H1 (cell line): ENCODE data around the gene RBMS1. TPM values are rescaled to one million over a fixed set of nuclear protein-coding genes. Genes with fewer than 3 reads are reported as not detected.

ENCODE experiments used
- CTCF ChIA-PET: fragments of 300-600 bp; sonication (Branson Sonifier 250); formaldehyde crosslinking; loops from one replicate; lab custom pipeline; 2021; ENCODE audit not compliant: partially characterized antibody; lab: Charles Lee
- POLR2A ChIA-PET: fragments of 300-600 bp; sonication (Branson Sonifier 250); formaldehyde crosslinking; loops from one replicate; lab custom pipeline; 2021; ENCODE audit warnings: inconsistent platforms; ENCODE audit not compliant: partially characterized antibody; lab: Charles Lee
- DNase-seq, 2 experiments: peaks; one replicate each; pipeline versions ENCODE4 v3.0.0 to v3.0.0-alpha.2; 2010 to 2022; ENCODE audit warnings: low spot score in 2 of 2, low read depth in 1 of 2, mixed read lengths in 1 of 2
- FAIRE-seq: peaks from 2 replicates; lab custom pipeline; 2011; peaks lifted over from hg19 to GRCh38; lab: Jason Lieb, UNC
- H2AFZ ChIP-seq: 2 replicates; pipeline ENCODE4 v1.8.1; 2012; ENCODE audit warnings: low read length, inconsistent platforms
- H2AK5ac ChIP-seq: 2 replicates; pipeline ENCODE4 v1.6.1; 2013; ENCODE audit warnings: low read depth, low read length
- H2BK120ac ChIP-seq: replicated peaks from 2 replicates; pipeline ENCODE3; 2013; ENCODE audit warnings: low read depth, low read length, inconsistent platforms
- H2BK12ac ChIP-seq: 2 replicates; pipeline ENCODE4 v1.6.1; 2013; ENCODE audit warnings: low read depth, low read length
- H2BK15ac ChIP-seq: 2 replicates; pipeline ENCODE4 v1.6.1; 2013; ENCODE audit warnings: low read length
- H2BK20ac ChIP-seq: 2 replicates; pipeline ENCODE4 v1.6.1; 2013; ENCODE audit warnings: low read length
- H2BK5ac ChIP-seq: 2 replicates; pipeline ENCODE4 v1.6.1; 2013; ENCODE audit warnings: low read depth, low read length
- H3K14ac ChIP-seq: 2 replicates; pipeline ENCODE4 v1.6.1; 2013; ENCODE audit warnings: inconsistent platforms; ENCODE audit not compliant: insufficient read length
- H3K18ac ChIP-seq: 2 replicates; pipeline ENCODE4 v1.6.1; 2013; ENCODE audit warnings: low read length; ENCODE audit errors: extremely low read depth
- H3K23ac ChIP-seq: 2 replicates; pipeline ENCODE4 v1.6.1; 2013; ENCODE audit warnings: inconsistent platforms; ENCODE audit not compliant: insufficient read length
- H3K23me2 ChIP-seq: 2 replicates; pipeline ENCODE4 v1.6.1; 2013; ENCODE audit warnings: low read depth, low read length
- H3K27ac ChIP-seq: 2 replicates; pipeline ENCODE4 v1.6.1; 2011; ENCODE audit warnings: low read depth, low read length, inconsistent platforms
- H3K27me3 ChIP-seq, 4 experiments: replicated peaks in 1 of 4; 1 replicate in 1 of 4; 2 replicates in 3 of 4; pipeline versions ENCODE4 v1.6.1 to v1.8.1; 2011 to 2013; ENCODE audit warnings: low read length in 3 of 4, mild to moderate bottlenecking in 3 of 4, inconsistent platforms in 2 of 4, mixed read lengths in 2 of 4, moderate library complexity in 1 of 4; ENCODE audit not compliant: control insufficient read depth in 3 of 4, insufficient read depth in 3 of 4; ENCODE audit errors: extremely low read depth in 1 of 4
- H3K36me3 ChIP-seq, 4 experiments: 2 replicates each; pipeline versions ENCODE4 v1.6.1 to v1.8.1; 2011 to 2013; ENCODE audit warnings: mild to moderate bottlenecking in 4 of 4, low read length in 3 of 4, moderate library complexity in 2 of 4, control low read depth in 1 of 4, inconsistent platforms in 1 of 4; ENCODE audit not compliant: insufficient read depth in 4 of 4, control insufficient read depth in 2 of 4
- H3K4ac ChIP-seq: replicated peaks from 2 replicates; pipeline ENCODE3; 2013; ENCODE audit warnings: low read length, low read depth, mixed read lengths, inconsistent platforms; ENCODE audit not compliant: insufficient read length
- H3K4me1 ChIP-seq, 4 experiments: replicated peaks in 1 of 4; 1 replicate in 1 of 4; 2 replicates in 3 of 4; pipeline versions ENCODE4 v1.6.1 to v1.8.1; 2011 to 2013; ENCODE audit warnings: low read length in 3 of 4, inconsistent platforms in 2 of 4, mixed read lengths in 1 of 4; ENCODE audit not compliant: insufficient read depth in 4 of 4, control insufficient read depth in 3 of 4
- H3K4me2 ChIP-seq, 2 experiments: 2 replicates each; pipeline versions ENCODE4 v1.6.1 to v1.8.1; 2011 to 2013; ENCODE audit warnings: low read depth in 2 of 2, low read length in 2 of 2, control low read depth in 1 of 2, inconsistent platforms in 1 of 2, mild to moderate bottlenecking in 1 of 2; ENCODE audit not compliant: insufficient read depth in 1 of 2
- H3K4me3 ChIP-seq, 4 experiments: fragments of 200-600, 300-600 bp in 1 of 4; sonication (generic), shearing (Covaris generic), sonication (Bioruptor Twin) in 1 of 4; 2 replicates each; pipeline versions ENCODE4 v1.5.1 to v1.8.1; 2011 to 2016; ENCODE audit warnings: low read length in 4 of 4, low read depth in 3 of 4, control low read depth in 2 of 4, inconsistent platforms in 2 of 4, mild to moderate bottlenecking in 2 of 4, mixed read lengths in 1 of 4, moderate library complexity in 1 of 4; ENCODE audit not compliant: insufficient read depth in 2 of 4; ENCODE audit errors: extremely low read depth in 1 of 4
- H3K56ac ChIP-seq: replicated peaks from 2 replicates; pipeline ENCODE3; 2013; ENCODE audit warnings: low read depth, mild to moderate bottlenecking, mixed read lengths, low read length, inconsistent platforms; ENCODE audit not compliant: insufficient read length
- H3K79me1 ChIP-seq: 2 replicates; pipeline ENCODE4 v1.6.1; 2013; ENCODE audit warnings: low read depth, low read length, control low read depth
- H3K79me2 ChIP-seq, 2 experiments: 2 replicates each; pipeline versions ENCODE4 v1.6.1 to v1.8.1; 2012 to 2013; ENCODE audit warnings: low read length in 2 of 2, mild to moderate bottlenecking in 2 of 2, inconsistent platforms in 1 of 2; ENCODE audit not compliant: insufficient read depth in 2 of 2, control insufficient read depth in 1 of 2
- H3K9ac ChIP-seq, 4 experiments: replicated peaks in 1 of 4; 1 replicate in 1 of 4; 2 replicates in 3 of 4; pipeline versions ENCODE4 v1.6.1 to v1.8.1; 2011 to 2013; ENCODE audit warnings: low read depth in 3 of 4, low read length in 3 of 4, control low read depth in 2 of 4, mild to moderate bottlenecking in 2 of 4, moderate library complexity in 2 of 4, inconsistent platforms in 1 of 4; ENCODE audit errors: extremely low read depth in 1 of 4
- H3K9me3 ChIP-seq, 2 experiments: 2 replicates each; pipeline versions ENCODE4 v1.6.1 to v1.8.1; 2012 to 2013; ENCODE audit warnings: mild to moderate bottlenecking in 2 of 2, moderate library complexity in 2 of 2, control low read depth in 1 of 2, inconsistent platforms in 1 of 2, low read depth in 1 of 2, low read length in 1 of 2, mixed read lengths in 1 of 2; ENCODE audit not compliant: insufficient read depth in 2 of 2
- H4K20me1 ChIP-seq, 2 experiments: replicated peaks in 1 of 2; 2 replicates each; pipeline versions ENCODE3 to v1.8.1; 2011 to 2013; ENCODE audit warnings: inconsistent platforms in 2 of 2, low read length in 2 of 2, mild to moderate bottlenecking in 1 of 2; ENCODE audit not compliant: insufficient read depth in 2 of 2, control insufficient read depth in 1 of 2
- H4K5ac ChIP-seq: 2 replicates; pipeline ENCODE4 v1.6.1; 2013; ENCODE audit warnings: low read length, low read depth, mixed read lengths, inconsistent platforms; ENCODE audit not compliant: insufficient read length
- H4K8ac ChIP-seq: 2 replicates; pipeline ENCODE4 v1.8.0; 2013; ENCODE audit warnings: mild to moderate bottlenecking, moderate library complexity, low read length, inconsistent platforms; ENCODE audit not compliant: insufficient read depth; ENCODE audit errors: extremely low read depth
- H4K91ac ChIP-seq: replicated peaks from 2 replicates; pipeline ENCODE3; 2013; ENCODE audit warnings: low read length, mixed read lengths, inconsistent platforms; ENCODE audit not compliant: insufficient read length
- BCL11A ChIP-seq, 2 experiments: IDR thresholded peaks; one replicate each; pipeline ENCODE4 v1.6.1; 2011; ENCODE audit warnings: low read depth in 2 of 2, low read length in 2 of 2, mild to moderate bottlenecking in 2 of 2
- CHD1 ChIP-seq: IDR thresholded peaks from 2 replicates; pipeline ENCODE4 v1.6.1; 2012; ENCODE audit warnings: low read depth, low read length, improper control_type of control experiment
- EGR1 ChIP-seq: IDR thresholded peaks from 2 replicates; pipeline ENCODE4 v1.6.1; 2011; ENCODE audit warnings: low read depth, low read length, borderline replicate concordance
- GABPA ChIP-seq: IDR thresholded peaks from 2 replicates; pipeline ENCODE4 v1.6.1; 2011; ENCODE audit warnings: mild to moderate bottlenecking, low read length, moderate library complexity, borderline replicate concordance; ENCODE audit not compliant: insufficient read depth
- KDM1A ChIP-seq: fragments of 200-600, 300-600 bp; sonication (generic); IDR thresholded peaks from 2 replicates; pipeline ENCODE4 v1.7.1; 2016; ENCODE audit warnings: mild to moderate bottlenecking, low read length, borderline replicate concordance
- NANOG ChIP-seq: IDR thresholded peaks from 2 replicates; pipeline ENCODE4 v1.6.1; 2011; ENCODE audit warnings: low read length, low read depth, mild to moderate bottlenecking, inconsistent platforms; ENCODE audit not compliant: insufficient read depth, poor library complexity, severe bottlenecking
- RFX5 ChIP-seq: IDR thresholded peaks from 2 replicates; pipeline ENCODE4 v1.6.1; 2011; ENCODE audit warnings: low read depth, low read length, improper control_type of control experiment, borderline replicate concordance
- SP1 ChIP-seq: IDR thresholded peaks from 2 replicates; pipeline ENCODE4 v1.6.1; 2011; ENCODE audit warnings: low read depth, low read length
- TAF7 ChIP-seq: optimal IDR thresholded peaks from 2 replicates; pipeline ENCODE3; 2011; ENCODE audit warnings: low read depth, mild to moderate bottlenecking, inconsistent platforms, low read length, moderate library complexity, borderline replicate concordance
- WGBS, 2 experiments: shearing (Covaris generic) in 1 of 2; methylation state at CpG; one replicate each; pipeline versions ENCODE4 v1.1.6 to v1.1.7; 2013 to 2015; ENCODE audit warnings: low lambda C conversion rate in 2 of 2, mixed read lengths in 2 of 2, inconsistent platforms in 1 of 2, low coverage in 1 of 2, missing lambda C conversion rate in 1 of 2; ENCODE audit not compliant: insufficient replicate concordance in 2 of 2, insufficient coverage in 1 of 2, insufficient read length in 1 of 2; ENCODE audit errors: extremely low coverage in 1 of 2, missing lambda C conversion rate in 1 of 2; 5-methylcytosine and 5-hydroxymethylcytosine counted together
- polyA plus RNA-seq, 7 experiments: library from polyadenylated mRNA; depleted of rRNA in 3 of 7; stranded (reverse) in 5 of 7; unstranded in 2 of 7; fragments of >200 nt in 5 of 7; fragments of 200-250 nt in 2 of 7; gene quantifications; 1 replicate in 5 of 7; 2 replicates in 1 of 7; 4 replicates in 1 of 7; pipeline versions ENCODE4 v1.2.1 to v1.2.3, GENCODE V29; 2011 to 2013; ENCODE audit warnings: missing spikeins in 2 of 7, mixed read lengths in 2 of 7
- total RNA-seq: library from RNA; stranded (reverse); fragmentation: NEBNext Ultra II Directional; extraction: Animal tissue kit (Norgen Biotek cat#: 25700); gene quantifications from 2 replicates; pipeline ENCODE4 v1.2.1, GENCODE V29; 2021

RBMS1 gene
- total and polyA plus RNA-seq, 2 of the 8 experiments (the other 6 are each of a cell fraction or from before 2014, with no cell fraction given): 53.7 to 60.0 TPM

DNA sequence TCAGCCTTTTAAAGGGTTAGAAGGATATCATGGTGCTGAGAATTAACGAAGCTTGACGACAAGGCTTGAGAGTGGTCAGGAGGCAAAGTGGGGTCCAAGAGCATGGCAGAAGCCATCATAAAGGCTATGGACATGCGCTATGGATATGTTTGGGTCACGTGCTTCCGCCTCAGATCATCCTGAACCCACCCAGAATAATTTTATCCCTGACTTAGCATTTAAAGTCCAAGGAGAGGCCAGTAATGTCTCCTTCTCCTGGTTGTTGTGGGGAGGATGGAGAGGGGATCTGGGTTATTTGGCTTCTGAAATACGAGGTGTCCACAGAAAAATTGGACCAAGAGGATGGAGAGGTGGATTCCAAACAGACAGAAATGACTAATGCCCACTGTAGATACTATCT is 38.8 kb upstream of the RBMS1 start:
- Histone ChIP-seq H2BK15ac (no peak overlapping the region), H2AFZ (no peak overlapping the region), H3K56ac (no peak overlapping the region), H3K18ac (no peak overlapping the region), H3K4me1 (no peaks in the 10 kb centered on the region; a peak in 1 of 7 replicates), H3K79me2 (no peaks in the 10 kb centered on the region), H3K27ac (no peak overlapping the region), H2AK5ac (no peak overlapping the region), H3K4ac (no peak overlapping the region), H3K27me3 (no peaks in the 10 kb centered on the region), H3K36me3 (no peaks in the 10 kb centered on the region), H2BK5ac (no peak overlapping the region), H3K23ac (no peak overlapping the region), H3K9ac (no peak overlapping the region), H4K91ac (no peak overlapping the region), H3K4me2 (no peak overlapping the region), H3K4me3 (no peak overlapping the region), H3K14ac (no peak overlapping the region), H4K8ac (no peak overlapping the region), H2BK12ac (no peak overlapping the region), H4K5ac (no peak overlapping the region), H4K20me1 (no peaks in the 10 kb centered on the region), H3K79me1 (no peaks in the 10 kb centered on the region), H3K23me2 (no peaks in the 10 kb centered on the region), H2BK120ac (no peak overlapping the region), H3K9me3 (no peaks in the 10 kb centered on the region), H2BK20ac (no peak overlapping the region)
- DNase-seq (no peak), FAIRE-seq (no peak)
- 91% methylated on average over 6 of the region's 6 CpGs; no CpG with 5 or more reads in 1 of the 2 experiments for WGBS, 2 experiments
- ChIA-PET CTCF (interaction anchor here (1.1 to 1.5 kb wide), 2 partner anchors 14 to 718 kb away, joined by 3 to 4 read pairs; no protein-coding TSS in a partner anchor), POLR2A (no interaction called here)
- TF ChIP-seq GABPA: no peak
- TF ChIP-seq KDM1A: no peak
- no peak for TF ChIP-seq CHD1
- no peak for TF ChIP-seq SP1
- TF ChIP-seq BCL11A (IDR thresholded peaks at IDR 0.05; ENCODE audit: low read depth in 2 of 2, low read length in 2 of 2): no peak
- no peak for TF ChIP-seq NANOG
- TF ChIP-seq RFX5: no peak
- TF ChIP-seq TAF7: no peak
- no peak for TF ChIP-seq EGR1
